HG03442 (cell line): Measurements from ENCODE around the gene NANOS3.

Experiments used
- ATAC-seq: cut with Tn5 transposase; IDR thresholded peaks from one replicate; pipeline ENCODE4 v1.9.1; 2021; ENCODE audit warnings: mild to moderate bottlenecking, moderate library complexity; ENCODE audit not compliant: unreplicated experiment

Gene NANOS3

GRCh38 chr19:13864667-13865570, 12.0 kb upstream of the NANOS3 start:
- no peak for ATAC-seq

- ATAC-seq, result no peak
Observed at GRCh38 chr19:13865571-13866462, 11.1 kb upstream of the NANOS3 start.

DNA sequence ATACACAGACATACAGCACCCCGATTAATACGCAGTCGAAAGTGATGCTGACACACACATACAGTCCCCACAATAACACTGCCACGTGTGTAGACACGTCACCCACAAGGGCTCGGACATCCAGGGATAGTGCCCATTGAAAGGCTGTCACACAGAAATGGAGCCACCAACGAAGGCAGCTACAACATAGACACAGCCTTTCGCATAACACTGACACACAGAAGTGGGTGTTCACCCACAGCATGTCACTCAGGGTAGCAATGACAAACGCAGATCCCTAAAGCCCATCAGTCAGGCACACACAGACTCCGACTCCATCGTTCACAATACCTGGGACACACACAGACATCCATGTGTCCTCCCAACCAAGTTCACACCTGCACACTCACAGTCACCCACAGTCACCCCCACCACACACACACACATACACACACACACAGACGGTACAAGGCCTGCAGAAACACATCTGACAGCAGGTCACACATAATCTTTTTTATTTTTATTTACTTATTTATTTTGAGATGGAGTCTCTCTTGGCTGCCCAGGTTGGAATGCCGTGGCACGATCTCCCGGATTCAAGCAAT, 10.4 kb upstream of the NANOS3 start:
- ATAC-seq, result no peak

DNA sequence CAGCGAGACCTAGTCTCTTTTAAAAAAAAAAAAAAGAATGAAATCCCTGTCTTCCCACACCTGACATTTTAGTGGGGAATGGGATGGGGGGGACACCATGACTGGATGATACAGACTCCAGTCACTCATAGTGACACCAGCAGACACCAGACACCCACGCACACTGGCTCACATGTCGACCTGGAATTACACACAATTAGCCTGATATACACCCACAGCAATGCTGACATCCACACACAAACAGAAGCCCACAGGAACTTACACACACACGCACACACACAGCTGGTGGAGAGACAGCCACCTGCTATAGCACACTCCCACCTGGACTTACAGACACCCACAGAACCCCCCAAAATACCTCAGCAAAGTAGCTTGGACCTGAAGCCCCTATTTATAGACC, 8.3 kb upstream of the NANOS3 start:
- ATAC-seq, result no peak

GRCh38 chr19:13869281-13869680, 7.7 kb upstream of the NANOS3 start:
- ATAC-seq, result no peak

DNA sequence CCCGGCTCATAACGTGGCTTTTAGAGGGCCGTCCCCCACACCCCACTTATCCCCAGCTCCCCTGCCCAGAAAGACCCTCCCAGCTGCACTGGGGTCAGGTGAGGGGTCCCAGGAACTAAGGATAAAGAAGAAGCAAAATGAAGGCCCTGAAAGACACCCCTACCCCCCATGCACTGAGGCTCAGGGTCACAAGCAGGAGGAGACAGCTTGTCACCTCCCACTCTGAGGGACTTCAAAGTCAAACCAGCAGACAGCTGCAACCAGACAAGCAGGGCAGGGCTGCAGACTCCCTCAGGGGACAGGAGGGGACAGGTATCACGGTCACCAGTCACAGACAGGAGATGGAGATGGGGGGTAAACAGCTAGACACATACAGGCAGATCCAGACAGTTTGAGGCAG, 6.1 kb upstream of the NANOS3 start:
- no peak for ATAC-seq

GRCh38 chr19:13872339-13872694, 4.6 kb upstream of the NANOS3 start:
- no peak for ATAC-seq

DNA sequence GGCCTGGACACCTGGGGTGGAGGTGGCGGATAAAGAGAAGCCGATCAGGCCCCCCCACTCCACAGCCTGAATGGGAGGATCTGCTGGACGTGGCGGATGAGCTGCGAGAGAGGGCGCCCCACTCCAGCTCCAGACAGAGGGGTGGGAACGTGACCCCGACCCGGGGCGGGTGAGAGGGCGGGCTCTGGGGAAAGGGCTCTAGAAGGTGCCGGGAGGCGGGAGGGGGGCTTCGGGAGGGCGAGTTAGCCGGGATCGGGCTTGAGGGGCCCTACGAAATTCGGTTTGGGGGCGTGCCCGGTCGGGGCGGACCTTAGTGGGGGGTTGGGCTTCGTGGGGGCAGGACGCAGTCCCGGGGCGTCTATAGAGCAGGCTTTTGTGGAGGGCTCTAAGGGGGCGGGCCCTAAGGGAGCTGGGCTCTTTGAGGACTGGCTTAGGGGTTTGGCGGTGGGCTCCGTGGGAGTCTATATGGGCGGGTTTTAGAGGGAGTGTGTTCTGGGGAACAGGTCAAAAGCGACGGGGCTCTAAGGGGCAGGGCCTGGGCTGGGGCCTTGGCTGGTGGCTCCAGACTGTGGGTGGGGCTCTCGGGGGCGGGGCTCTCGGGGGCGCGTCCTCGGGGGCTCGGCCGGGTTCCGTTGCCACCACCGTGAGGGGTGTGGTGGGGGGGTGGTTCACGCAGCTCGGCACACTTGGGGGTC, 4.1 kb upstream of the NANOS3 start:
- ATAC-seq, result no peak

GRCh38 chr19:13873834-13874515, 3.0 kb upstream of the NANOS3 start:
- no peak for ATAC-seq

DNA sequence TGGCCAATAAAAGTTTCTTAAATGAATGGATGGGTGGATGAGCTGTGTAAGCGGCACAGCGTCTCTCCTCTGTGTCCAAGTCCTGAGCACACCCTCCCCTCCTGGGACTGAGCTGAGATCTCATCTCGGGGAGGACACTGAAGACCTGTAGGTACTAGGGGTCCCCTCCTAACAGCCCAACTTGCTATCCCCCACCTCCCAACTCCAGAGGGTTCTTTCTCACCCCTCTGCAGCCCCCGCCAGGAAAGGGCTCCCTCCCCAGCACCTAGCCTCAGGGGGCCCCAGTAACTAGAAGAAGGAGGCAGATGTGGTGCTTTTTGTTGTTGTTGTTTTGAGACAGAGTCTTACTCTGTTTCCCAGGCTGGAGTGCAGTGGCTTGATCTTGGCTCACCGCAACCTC, 1.1 kb upstream of the NANOS3 start:
- ATAC-seq, result no peak

DNA sequence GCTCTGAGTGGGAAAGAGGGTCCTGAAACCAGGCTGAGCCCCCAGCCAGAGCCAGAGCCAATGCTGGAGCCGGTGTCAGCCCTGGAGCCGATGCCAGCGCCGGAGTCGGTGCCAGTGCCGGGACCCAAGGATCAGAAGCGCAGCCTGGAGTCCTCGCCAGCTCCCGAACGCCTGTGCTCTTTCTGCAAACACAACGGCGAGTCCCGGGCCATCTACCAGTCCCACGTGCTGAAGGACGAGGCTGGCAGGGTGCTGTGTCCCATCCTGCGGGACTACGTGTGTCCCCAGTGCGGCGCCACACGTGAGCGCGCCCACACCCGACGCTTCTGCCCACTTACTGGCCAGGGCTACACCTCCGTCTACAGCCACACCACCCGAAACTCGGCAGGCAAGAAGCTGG, 369 bp downstream of the NANOS3 start:
- ATAC-seq, result no peak

DNA sequence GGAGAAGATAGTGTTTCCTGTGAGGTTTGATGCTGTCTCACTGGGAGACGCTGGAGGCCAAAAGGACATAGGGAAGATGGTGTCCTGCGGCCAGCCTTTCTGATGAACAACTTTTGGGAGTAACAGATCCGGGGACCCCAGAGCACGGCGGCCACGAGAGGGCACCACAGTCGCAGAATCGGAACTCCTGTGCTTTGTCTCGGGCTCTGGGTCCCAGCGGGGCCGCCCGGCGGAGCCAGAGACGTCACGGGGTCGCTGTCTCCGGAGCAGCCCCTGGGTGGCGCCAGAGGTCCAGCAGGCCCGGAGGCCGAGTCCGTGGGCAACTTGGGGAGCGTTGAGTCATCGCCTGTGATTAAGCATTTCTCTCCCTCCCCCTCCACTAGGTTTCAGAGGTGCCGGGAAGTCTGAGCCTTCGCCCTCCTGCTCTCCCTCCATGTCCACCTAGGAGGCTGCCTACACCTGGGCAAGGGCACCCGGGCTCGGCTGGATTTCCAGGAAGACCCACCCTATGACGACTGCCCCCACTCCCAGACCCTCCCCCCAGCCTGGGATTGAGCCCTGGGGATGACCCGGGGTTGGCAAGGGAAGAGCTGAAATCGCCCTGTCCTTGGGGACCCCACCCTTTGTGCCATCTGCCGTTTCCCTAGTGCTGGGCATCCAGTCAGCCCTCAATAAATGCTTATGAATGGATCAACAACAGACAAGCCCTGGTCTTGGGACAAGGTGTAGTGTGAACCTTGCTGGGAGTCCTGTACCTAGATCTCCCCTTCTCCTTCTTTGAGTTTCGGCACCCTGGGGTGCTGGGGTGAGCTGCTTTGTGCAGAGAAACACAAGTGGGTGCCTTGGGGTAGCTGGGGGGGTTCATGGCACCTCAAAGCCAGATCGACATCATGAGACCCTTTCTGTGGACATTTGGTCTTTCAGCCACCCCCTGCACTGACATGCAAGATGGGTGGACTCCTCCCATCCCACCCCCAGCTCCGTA, 3.4 kb downstream of the NANOS3 start:
- peak; percentile 83 for ATAC-seq

DNA sequence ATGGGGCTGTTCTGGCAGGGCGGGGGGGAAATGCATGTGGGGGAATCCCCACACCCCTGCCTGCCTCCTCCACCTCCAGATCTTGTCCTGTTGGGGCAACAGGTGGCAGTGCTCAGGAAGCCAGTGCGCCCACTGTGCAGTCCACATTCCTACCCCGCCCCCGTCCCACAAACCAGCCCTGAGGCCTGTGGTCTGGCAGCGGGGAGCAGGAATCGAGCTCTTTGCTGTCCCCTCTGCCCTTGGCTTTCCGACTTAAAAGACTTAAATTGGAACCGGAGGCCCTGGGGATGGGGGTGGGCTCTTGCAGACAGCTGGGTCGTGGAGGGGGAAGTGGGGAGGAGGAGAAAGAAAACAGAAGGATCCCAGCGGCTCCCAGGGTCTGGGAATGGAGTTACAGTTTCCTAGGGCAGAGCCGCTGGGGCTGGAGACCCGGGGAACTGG, 4.3 kb downstream of the NANOS3 start:
- ATAC-seq, result no peak

DNA sequence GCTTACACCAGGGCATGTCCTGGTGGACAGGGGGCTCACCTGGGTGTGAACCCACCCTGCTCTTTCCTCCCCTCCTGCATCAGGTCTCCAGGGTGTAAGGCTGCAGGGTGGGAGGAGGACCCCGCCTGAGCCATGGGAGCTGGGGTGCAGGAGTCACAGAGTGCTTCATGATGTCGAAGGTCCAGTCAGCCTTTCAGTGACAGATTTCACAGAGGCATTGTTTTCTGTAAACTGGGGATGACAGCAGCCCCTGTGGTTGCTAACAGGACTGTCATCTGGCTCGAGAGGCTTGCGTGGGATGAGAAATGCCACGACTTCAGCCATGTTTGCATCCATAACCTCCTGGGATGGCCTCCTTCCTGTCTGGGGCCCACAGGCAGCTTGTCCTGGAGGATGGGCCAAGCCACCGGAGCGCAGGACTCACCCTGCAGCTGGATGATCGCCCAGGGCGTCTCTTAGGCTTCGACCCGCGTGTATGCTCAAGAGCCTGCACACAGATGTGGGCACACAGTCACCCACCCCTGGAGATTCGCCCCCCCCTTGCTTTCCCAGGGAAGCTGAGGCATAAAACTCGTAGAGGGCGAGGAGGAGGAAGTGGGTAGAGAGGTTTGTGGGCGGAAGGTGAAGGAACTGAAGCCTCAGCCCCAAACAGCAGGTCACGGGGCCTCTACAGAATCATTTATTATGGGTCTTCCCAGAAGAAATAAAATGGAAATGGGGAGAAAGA, 4.9 kb downstream of the NANOS3 start:
- no peak for ATAC-seq

DNA sequence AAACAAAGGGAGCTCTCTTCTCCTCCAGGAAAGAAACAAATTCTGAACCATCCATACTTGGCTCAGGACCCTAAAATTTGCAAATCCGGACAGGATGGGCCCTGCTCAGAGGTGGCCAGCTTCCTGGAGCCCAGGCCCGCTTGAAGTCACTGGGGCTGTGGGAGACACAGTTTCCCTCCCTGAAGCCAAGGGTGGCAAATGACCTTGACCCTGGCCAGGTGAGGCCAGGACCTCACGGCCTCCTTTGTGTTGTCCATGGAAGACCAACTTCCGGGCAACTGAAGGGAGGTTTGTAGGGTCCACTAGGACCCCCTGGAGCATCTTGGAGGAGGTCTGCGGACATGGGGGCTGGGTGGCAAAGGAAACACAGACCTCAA, 5.5 kb downstream of the NANOS3 start:
- no peak for ATAC-seq

- ATAC-seq, result no peak
Observed at GRCh38 chr19:13882836-13883235, 5.9 kb downstream of the NANOS3 start.

DNA sequence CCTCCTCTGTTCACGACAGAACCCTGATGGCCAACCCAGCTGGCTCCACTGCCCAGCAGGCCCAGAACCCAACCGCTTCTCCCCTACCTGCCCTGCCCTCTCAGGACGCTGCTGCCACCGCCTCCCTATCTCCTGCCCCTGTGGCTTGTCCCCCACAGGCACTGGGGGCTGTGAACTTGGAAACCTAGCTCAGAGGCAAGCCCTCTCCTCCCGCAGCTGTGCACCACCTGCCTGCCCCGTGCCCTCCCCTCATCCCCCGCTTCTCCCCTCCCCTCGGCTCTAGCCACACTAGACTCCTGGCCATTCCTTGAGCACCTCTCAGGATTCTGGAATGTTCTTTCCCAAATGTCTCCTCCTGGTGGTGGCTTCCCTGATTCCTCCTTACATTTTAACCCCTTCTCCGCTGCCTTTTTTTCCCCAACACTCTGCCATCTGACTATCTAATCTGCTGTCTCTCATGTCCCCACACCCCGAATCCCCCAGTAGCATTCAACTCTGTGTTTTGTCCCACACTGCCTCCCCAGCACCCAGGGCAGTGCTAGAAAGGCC, 6.7 kb downstream of the NANOS3 start:
- no peak for ATAC-seq
